Suprapubic skin (tissue), 4 donors: ENCODE measurements around the gene RFC5. TPM values are rescaled to one million over a fixed set of nuclear protein-coding genes. Genes with fewer than 3 reads are reported as not detected.

Experiments used
- DNase-seq, 2 donors: peaks; one replicate each; pipeline ENCODE4 v3.0.0-alpha.2; 2019; ENCODE audit warnings: low spot score in 2 of 2
- H3K27ac ChIP-seq: fragments of 200-600 bp; sonication (generic); one replicate; pipeline ENCODE4 v1.5.1; 2019
- H3K27me3 ChIP-seq: fragments of 200-600 bp; sonication (generic); one replicate; pipeline ENCODE4 v1.5.1; 2019
- H3K36me3 ChIP-seq: fragments of 200-600 bp; sonication (generic); one replicate; pipeline ENCODE4 v1.5.1; 2019
- H3K4me1 ChIP-seq: fragments of 200-600 bp; sonication (generic); one replicate; pipeline ENCODE4 v1.5.1; 2019
- H3K4me3 ChIP-seq: fragments of 200-600 bp; sonication (generic); one replicate; pipeline ENCODE4 v1.5.1; 2019; ENCODE audit warnings: mild to moderate bottlenecking
- H3K9me3 ChIP-seq: fragments of 200-600 bp; sonication (generic); one replicate; pipeline ENCODE4 v1.5.1; 2019
- EP300 ChIP-seq: sonication (generic); formaldehyde crosslinking; IDR thresholded peaks from one replicate; pipeline ENCODE4 v1.6.1; 2017; ENCODE audit warnings: antibody characterized with exemption
- POLR2A ChIP-seq, 2 donors: fragments of 450-650 bp; IDR thresholded peaks; one replicate each; pipeline ENCODE4 v1.6.1; 2017; ENCODE audit warnings: antibody characterized with exemption in 2 of 2, mild to moderate bottlenecking in 2 of 2, moderate library complexity in 2 of 2
- POLR2AphosphoS5 ChIP-seq, 3 donors: sonication (generic); formaldehyde crosslinking; IDR thresholded peaks; one replicate each; pipeline ENCODE4 v1.6.1; 2017; ENCODE audit warnings: antibody characterized with exemption in 3 of 3
- WGBS: methylation state at CpG from one replicate; pipeline ENCODE4 v1.1.5; 2018; 5-methylcytosine and 5-hydroxymethylcytosine counted together
- total RNA-seq, 4 donors: library from RNA; depleted of rRNA; stranded (reverse); fragments of >200 nt; gene quantifications; one replicate each; pipeline ENCODE4 v1.1.0, GENCODE V29; 2016
- TF ChIP-seq, protein P1 (sequence below), 2 donors: fragments of 200-600 bp in 1 of 2; fragments of 450-650 bp in 1 of 2; sonication (generic) in 1 of 2; IDR thresholded peaks; one replicate each; pipeline ENCODE4 v1.5.1; 2016 to 2019; ENCODE audit warnings: antibody characterized with exemption in 2 of 2, mild to moderate bottlenecking in 1 of 2, moderate library complexity in 1 of 2

RFC5 gene
- total RNA-seq, 4 donors from 2014 or later, result 9.0 to 14.0 (median 10.7) TPM

DNA sequence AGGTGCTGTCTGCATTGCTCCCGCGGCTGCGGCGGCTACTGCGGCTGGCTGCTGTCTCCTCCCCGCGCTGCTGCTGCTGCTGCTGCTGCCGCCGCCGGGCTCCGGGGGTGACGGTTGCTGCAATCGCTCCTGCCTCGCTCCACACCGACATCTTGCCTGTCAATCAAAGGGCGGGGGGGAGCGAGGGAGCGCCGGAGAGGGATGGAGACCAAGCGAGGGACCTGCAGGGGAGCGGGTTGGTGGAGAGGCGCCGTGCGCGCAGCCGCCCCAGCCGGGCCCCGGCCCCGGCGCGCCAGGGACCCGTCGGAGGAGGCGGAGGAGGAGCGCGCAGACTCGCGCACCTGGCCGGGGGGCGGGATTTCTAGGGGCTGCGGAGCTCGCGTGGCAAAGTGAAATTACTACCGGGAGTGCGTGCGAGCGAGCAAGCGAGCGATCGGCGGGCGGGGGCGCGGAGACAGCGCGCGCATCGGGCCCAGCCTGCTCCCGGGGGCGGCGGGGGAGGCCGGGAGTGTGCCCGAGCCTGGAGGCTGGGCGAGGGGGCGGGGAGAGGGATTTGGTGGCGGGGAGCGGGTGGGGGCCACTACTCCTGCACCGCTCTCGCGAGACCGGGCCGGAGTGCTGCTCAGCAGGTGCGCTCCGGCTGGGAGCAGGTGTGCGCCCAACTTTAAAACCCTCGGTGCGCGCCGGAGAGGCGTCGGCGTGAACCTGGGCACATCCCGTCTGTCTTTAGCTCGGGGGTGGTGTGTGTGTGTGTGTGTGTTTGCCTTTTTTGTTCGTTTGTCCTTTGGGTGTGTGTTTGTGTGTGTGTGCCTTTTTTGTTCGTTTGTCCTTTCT is 47.5 kb upstream of the RFC5 start, which contains the start of gene KSR2:
Gene KSR2, minus strand, starts transcription at position 165 of the 834 bp plus-strand sequence. CDS start 735 bp downstream, outside the sequence.
- under 1% methylated on average over 42 of the region's 86 CpGs for WGBS
- peak in 1 of 2 donors; percentile 79 for DNase-seq
- no peak within 1 kb of the TSS for H3K27ac ChIP-seq

DNA sequence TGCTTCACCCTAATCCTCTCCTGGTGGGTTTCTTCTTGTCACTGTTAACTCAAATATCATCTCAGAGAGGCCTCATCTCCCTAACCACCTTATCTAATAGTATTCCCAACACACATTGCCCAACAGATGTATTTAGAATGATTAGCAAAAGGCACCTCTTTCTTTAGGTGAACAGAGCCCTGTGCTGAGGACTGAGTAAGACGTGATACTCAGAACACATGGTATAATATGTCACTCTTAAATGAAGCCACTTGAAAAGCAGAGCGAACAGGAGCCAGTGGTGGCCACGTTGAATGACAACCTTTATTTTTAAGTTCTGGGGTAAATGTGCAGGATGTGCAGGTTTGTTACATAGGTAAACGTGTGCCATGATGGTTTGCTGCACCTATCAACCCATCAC is 46.2 kb upstream of the RFC5 start:
- TF ChIP-seq EP300 (no peak), POLR2AphosphoS5 (IDR thresholded peaks at IDR 0.05) (no peak), POLR2A (IDR thresholded peaks at IDR 0.05) (no peak)
- TF ChIP-seq, protein P1, sequence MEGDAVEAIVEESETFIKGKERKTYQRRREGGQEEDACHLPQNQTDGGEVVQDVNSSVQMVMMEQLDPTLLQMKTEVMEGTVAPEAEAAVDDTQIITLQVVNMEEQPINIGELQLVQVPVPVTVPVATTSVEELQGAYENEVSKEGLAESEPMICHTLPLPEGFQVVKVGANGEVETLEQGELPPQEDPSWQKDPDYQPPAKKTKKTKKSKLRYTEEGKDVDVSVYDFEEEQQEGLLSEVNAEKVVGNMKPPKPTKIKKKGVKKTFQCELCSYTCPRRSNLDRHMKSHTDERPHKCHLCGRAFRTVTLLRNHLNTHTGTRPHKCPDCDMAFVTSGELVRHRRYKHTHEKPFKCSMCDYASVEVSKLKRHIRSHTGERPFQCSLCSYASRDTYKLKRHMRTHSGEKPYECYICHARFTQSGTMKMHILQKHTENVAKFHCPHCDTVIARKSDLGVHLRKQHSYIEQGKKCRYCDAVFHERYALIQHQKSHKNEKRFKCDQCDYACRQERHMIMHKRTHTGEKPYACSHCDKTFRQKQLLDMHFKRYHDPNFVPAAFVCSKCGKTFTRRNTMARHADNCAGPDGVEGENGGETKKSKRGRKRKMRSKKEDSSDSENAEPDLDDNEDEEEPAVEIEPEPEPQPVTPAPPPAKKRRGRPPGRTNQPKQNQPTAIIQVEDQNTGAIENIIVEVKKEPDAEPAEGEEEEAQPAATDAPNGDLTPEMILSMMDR (IDR thresholded peaks at IDR 0.05), result no peak
- peaks cover 7% of the 10 kb centered on the region for H3K9me3 ChIP-seq
- WGBS, result 87% methylated on average over 4 of the region's 4 CpGs
- DNase-seq, result no peak
- H3K4me3 ChIP-seq, result no peak overlapping the region
- H3K4me1 ChIP-seq, result peaks cover 13% of the 10 kb centered on the region
- peaks cover 65% of the 10 kb centered on the region for H3K27me3 ChIP-seq
- no peaks in the 10 kb centered on the region for H3K36me3 ChIP-seq
- H3K27ac ChIP-seq, result no peak overlapping the region

More for the DNA sequence above, 47.5 kb upstream of the RFC5 start, which contains the start of gene KSR2:
- Histone ChIP-seq H3K27me3 (peaks cover 64% of the 10 kb centered on the region), H3K9me3 (peaks cover 7% of the 10 kb centered on the region), H3K4me3 (peak within 1 kb of the TSS; percentile 51), H3K36me3 (no peaks in the 10 kb centered on the region), H3K4me1 (peaks cover 13% of the 10 kb centered on the region)
- no peak for TF ChIP-seq POLR2A (IDR thresholded peaks at IDR 0.05)
- no peak for TF ChIP-seq POLR2AphosphoS5 (IDR thresholded peaks at IDR 0.05)
- no peak for TF ChIP-seq EP300
- TF ChIP-seq, protein P1 (IDR thresholded peaks at IDR 0.05), result no peak

DNA sequence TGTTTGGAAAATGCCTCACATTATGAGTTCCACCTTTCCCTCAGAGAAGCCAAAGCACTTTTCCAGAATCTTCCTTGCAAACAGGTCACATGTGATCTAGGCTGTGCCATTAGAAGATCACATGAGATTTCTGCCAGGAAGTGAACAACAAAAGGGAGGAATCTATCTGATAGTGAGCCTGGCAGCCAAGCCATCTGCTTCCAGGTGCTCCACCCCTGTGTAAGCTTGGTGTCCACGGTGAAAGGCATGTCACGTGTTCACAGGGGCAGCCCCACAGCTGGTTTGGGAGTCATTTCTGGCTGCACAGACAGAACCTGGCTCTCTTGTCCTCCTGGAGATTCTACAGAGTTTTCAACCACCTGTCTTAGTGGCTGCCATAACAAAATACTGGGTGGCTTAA is 44.2 kb upstream of the RFC5 start:
- 49% methylated on average over 2 of the region's 2 CpGs for WGBS
- Histone ChIP-seq H3K36me3 (no peaks in the 10 kb centered on the region), H3K9me3 (peaks cover 7% of the 10 kb centered on the region), H3K4me1 (peaks cover 13% of the 10 kb centered on the region), H3K27me3 (peaks cover 46% of the 10 kb centered on the region), H3K27ac (no peak overlapping the region), H3K4me3 (no peak overlapping the region)
- no peak for DNase-seq
- TF ChIP-seq, protein P1 (IDR thresholded peaks at IDR 0.05), result no peak
- no peak for TF ChIP-seq POLR2AphosphoS5 (IDR thresholded peaks at IDR 0.05)
- TF ChIP-seq POLR2A (IDR thresholded peaks at IDR 0.05), result no peak
- no peak for TF ChIP-seq EP300

DNA sequence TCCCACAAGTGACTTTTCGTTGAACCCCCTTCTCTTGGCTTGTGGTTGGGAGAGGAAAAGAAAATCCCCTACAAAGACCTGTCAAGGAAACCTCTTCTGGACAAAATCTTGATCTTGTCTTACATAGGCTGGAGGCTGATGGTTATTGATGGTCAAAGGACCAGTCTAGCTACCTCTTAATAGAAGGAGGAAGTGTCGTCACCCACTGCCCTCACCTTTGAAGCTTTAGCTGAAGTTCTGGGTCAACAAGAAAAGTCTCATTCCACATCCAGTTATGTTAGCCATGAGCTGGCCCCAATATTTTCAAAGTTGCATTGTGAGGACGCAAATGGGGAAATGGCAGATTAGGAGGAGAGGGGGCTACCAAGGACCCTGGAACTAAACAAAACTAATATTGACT is 41.5 kb upstream of the RFC5 start:
- Histone ChIP-seq H3K4me3 (no peak overlapping the region), H3K36me3 (no peaks in the 10 kb centered on the region), H3K4me1 (no peaks in the 10 kb centered on the region), H3K9me3 (peaks cover 7% of the 10 kb centered on the region), H3K27ac (no peak overlapping the region), H3K27me3 (peaks cover 19% of the 10 kb centered on the region)
- 88% methylated on average over 3 of the region's 3 CpGs for WGBS
- no peak for DNase-seq
- TF ChIP-seq POLR2A (IDR thresholded peaks at IDR 0.05), result no peak
- no peak for TF ChIP-seq EP300
- TF ChIP-seq, protein P1 (IDR thresholded peaks at IDR 0.05), result no peak
- TF ChIP-seq POLR2AphosphoS5 (IDR thresholded peaks at IDR 0.05), result no peak

DNA sequence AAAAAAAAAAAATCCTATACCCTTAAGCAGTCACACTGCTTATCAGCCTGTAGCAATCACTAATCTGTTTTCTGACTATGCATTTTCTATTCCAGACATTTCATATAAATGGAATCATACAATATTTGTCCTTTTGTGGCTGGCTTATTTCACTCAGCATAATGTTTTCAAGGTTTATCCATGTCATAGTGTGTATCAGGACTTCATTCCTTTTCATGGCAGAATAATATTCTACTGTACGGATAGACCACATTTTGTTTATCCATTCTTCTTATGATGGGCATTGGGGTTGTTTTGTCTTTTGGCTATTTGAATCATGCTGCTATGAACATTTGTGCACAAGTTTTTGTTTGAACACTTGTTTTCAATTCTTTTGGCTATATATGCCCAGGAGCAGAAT is 39.1 kb upstream of the RFC5 start:
- peaks cover 19% of the 10 kb centered on the region for H3K27me3 ChIP-seq
- no peaks in the 10 kb centered on the region for H3K9me3 ChIP-seq
- TF ChIP-seq EP300 (no peak), POLR2AphosphoS5 (IDR thresholded peaks at IDR 0.05) (no peak), POLR2A (IDR thresholded peaks at IDR 0.05) (no peak)
- TF ChIP-seq, protein P1 (IDR thresholded peaks at IDR 0.05), result no peak
- H3K4me3 ChIP-seq, result no peak overlapping the region
- DNase-seq, result no peak
- no peaks in the 10 kb centered on the region for H3K36me3 ChIP-seq
- H3K4me1 ChIP-seq, result no peaks in the 10 kb centered on the region
- WGBS, result 97% methylated on average over 1 of the region's 1 CpG
- H3K27ac ChIP-seq, result no peak overlapping the region
